Endothelial cell of umbilical vein (primary cell): Measurements from ENCODE around the gene KCNQ2.

Experiments used
- EZH2 ChIP-seq: IDR thresholded peaks from 2 replicates; pipeline ENCODE4 v1.6.1; 2012; ENCODE audit warnings: borderline replicate concordance, low read depth, mild to moderate bottlenecking, moderate library complexity, low read length, inconsistent platforms; ENCODE audit not compliant: severe bottlenecking
- FOS ChIP-seq: IDR thresholded peaks from 2 replicates; pipeline ENCODE4 v1.6.1; 2011; ENCODE audit warnings: mild to moderate bottlenecking, low read length, moderate library complexity, borderline replicate concordance; ENCODE audit not compliant: insufficient read depth
- JUN ChIP-seq: IDR thresholded peaks from 2 replicates; pipeline ENCODE4 v1.6.1; 2011; ENCODE audit warnings: borderline replicate concordance, low read depth; ENCODE audit not compliant: insufficient read length, insufficient read depth
- POLR2A ChIP-seq: IDR thresholded peaks from 2 replicates; pipeline ENCODE4 v1.6.1; 2012; ENCODE audit warnings: low read depth, mild to moderate bottlenecking, control low read depth, low read length
- POLR2AphosphoS5 ChIP-seq: IDR thresholded peaks from 2 replicates; pipeline ENCODE4 v1.6.1; 2012; ENCODE audit warnings: low read depth, mild to moderate bottlenecking, control low read depth, low read length, moderate library complexity; ENCODE audit not compliant: insufficient read depth
- TF ChIP-seq, protein P1 (sequence below), 2 donors: IDR thresholded peaks; 1 replicate in 1 of 2; 2 replicates in 1 of 2; pipeline ENCODE4 v1.5.1; 2011; ENCODE audit warnings: low read length in 2 of 2, mild to moderate bottlenecking in 2 of 2, moderate library complexity in 2 of 2, control low read depth in 1 of 2, inconsistent platforms in 1 of 2, low read depth in 1 of 2; ENCODE audit not compliant: insufficient read depth in 1 of 2; ENCODE audit errors: extremely low read depth in 1 of 2
- TF ChIP-seq, protein P2 (sequence below): IDR thresholded peaks from 2 replicates; pipeline ENCODE4 v1.6.1; 2011; ENCODE audit not compliant: insufficient read depth, insufficient read length

DNA sequence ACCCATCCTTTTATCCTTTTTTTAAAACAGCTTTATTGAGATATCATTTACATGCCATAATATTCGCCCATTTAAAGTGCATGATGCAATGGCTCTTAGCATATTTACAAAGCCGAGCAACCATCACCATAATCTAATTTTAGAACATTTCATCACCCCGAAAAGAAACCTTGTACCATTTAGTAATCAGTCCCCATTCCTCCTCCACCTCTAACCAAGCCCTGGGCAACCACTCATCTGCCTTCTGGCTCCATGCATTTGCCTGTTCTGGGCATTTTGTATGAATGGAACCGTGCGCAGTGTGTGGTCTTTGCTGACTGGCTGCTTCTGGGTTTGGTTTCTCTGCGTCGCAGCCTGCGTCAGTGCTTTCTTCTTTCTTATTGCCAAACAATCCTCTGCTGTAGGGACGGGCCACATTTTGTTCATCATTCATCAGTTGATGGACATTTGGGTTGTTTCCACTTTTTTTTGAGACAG lies 36.7 kb upstream of the KCNQ2 start:
- TF ChIP-seq, protein P1, sequence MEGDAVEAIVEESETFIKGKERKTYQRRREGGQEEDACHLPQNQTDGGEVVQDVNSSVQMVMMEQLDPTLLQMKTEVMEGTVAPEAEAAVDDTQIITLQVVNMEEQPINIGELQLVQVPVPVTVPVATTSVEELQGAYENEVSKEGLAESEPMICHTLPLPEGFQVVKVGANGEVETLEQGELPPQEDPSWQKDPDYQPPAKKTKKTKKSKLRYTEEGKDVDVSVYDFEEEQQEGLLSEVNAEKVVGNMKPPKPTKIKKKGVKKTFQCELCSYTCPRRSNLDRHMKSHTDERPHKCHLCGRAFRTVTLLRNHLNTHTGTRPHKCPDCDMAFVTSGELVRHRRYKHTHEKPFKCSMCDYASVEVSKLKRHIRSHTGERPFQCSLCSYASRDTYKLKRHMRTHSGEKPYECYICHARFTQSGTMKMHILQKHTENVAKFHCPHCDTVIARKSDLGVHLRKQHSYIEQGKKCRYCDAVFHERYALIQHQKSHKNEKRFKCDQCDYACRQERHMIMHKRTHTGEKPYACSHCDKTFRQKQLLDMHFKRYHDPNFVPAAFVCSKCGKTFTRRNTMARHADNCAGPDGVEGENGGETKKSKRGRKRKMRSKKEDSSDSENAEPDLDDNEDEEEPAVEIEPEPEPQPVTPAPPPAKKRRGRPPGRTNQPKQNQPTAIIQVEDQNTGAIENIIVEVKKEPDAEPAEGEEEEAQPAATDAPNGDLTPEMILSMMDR (IDR thresholded peaks at IDR 0.05; ENCODE audit: extremely low read depth in 1 of 2, insufficient read depth in 1 of 2, low read depth in 1 of 2, low read length in 2 of 2): no peak
- no peak for TF ChIP-seq EZH2
- TF ChIP-seq JUN: no peak
- TF ChIP-seq POLR2AphosphoS5: no peak
- no peak for TF ChIP-seq POLR2A
- TF ChIP-seq, protein P2, sequence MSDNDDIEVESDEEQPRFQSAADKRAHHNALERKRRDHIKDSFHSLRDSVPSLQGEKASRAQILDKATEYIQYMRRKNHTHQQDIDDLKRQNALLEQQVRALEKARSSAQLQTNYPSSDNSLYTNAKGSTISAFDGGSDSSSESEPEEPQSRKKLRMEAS: no peak
- no peak for TF ChIP-seq FOS
